DND-41 (cell line): ENCODE data around the gene INO80D.
A peak's percentile ranks its signal among the peaks of the same experiment; 100 is the strongest.

Experiments
- ATAC-seq: fragments of 200-7000 bp; cut with Tn5 transposase; 3 replicates; pipeline ENCODE4 v1.9.1; 2021; ENCODE audit warnings: low read depth; ENCODE audit not compliant: insufficient read depth
- DNase-seq: peaks from one replicate; pipeline ENCODE4 v3.0.0-alpha.2; 2020
- H2AFZ ChIP-seq: 2 replicates; pipeline ENCODE4 v1.6.0; 2012; ENCODE audit warnings: low read depth, low read length
- H3K27ac ChIP-seq: 2 replicates; pipeline ENCODE4 v1.5.1; 2012; ENCODE audit warnings: low read length, inconsistent platforms
- H3K27me3 ChIP-seq: fragments of 200-600 bp; sonication (generic); 2 replicates; pipeline ENCODE4 v1.6.0; 2012; ENCODE audit warnings: low read length, mild to moderate bottlenecking, inconsistent platforms; ENCODE audit not compliant: insufficient read depth, poor library complexity
- H3K36me3 ChIP-seq: 2 replicates; pipeline ENCODE4 v1.5.1; 2012; ENCODE audit warnings: low read length, inconsistent platforms; ENCODE audit not compliant: insufficient read depth
- H3K4me1 ChIP-seq: 2 replicates; pipeline ENCODE4 v1.5.1; 2012; ENCODE audit warnings: mild to moderate bottlenecking, low read length; ENCODE audit not compliant: insufficient read depth
- H3K4me2 ChIP-seq: 2 replicates; pipeline ENCODE4 v1.6.0; 2012; ENCODE audit warnings: mild to moderate bottlenecking, moderate library complexity, low read length, inconsistent platforms; ENCODE audit not compliant: insufficient read depth
- H3K4me3 ChIP-seq, 2 experiments: fragments of 200-600 bp in 1 of 2; shearing (Covaris generic) in 1 of 2; 2 replicates each; pipeline ENCODE4 v1.5.1; 2012 to 2016; ENCODE audit warnings: inconsistent platforms in 2 of 2, low read length in 2 of 2, mild to moderate bottlenecking in 2 of 2, low read depth in 1 of 2, moderate library complexity in 1 of 2
- H3K79me2 ChIP-seq: 2 replicates; pipeline ENCODE4 v1.6.0; 2012; ENCODE audit warnings: low read length, inconsistent platforms; ENCODE audit not compliant: insufficient read depth
- H3K9ac ChIP-seq: 2 replicates; pipeline ENCODE4 v1.6.0; 2012; ENCODE audit warnings: low read depth, mild to moderate bottlenecking, inconsistent platforms, low read length, moderate library complexity
- H3K9me3 ChIP-seq: 2 replicates; pipeline ENCODE4 v1.5.1; 2012; ENCODE audit warnings: low read length, moderate library complexity, mild to moderate bottlenecking, inconsistent platforms; ENCODE audit not compliant: insufficient read depth, severe bottlenecking
- H4K20me1 ChIP-seq: 2 replicates; pipeline ENCODE4 v1.6.0; 2012; ENCODE audit warnings: low read length; ENCODE audit not compliant: insufficient read depth
- EZH2 ChIP-seq: IDR thresholded peaks from 3 replicates; pipeline ENCODE4 v1.6.1; 2012; ENCODE audit warnings: borderline replicate concordance, low read depth, mild to moderate bottlenecking, moderate library complexity, low read length, inconsistent platforms; ENCODE audit not compliant: severe bottlenecking
- TF ChIP-seq, protein P1 (sequence below): IDR thresholded peaks from 2 replicates; pipeline ENCODE4 v1.5.1; 2012; ENCODE audit warnings: borderline replicate concordance, low read length, moderate library complexity, mild to moderate bottlenecking; ENCODE audit not compliant: poor library complexity, severe bottlenecking; ENCODE audit errors: extremely low read depth

INO80D gene

DNA sequence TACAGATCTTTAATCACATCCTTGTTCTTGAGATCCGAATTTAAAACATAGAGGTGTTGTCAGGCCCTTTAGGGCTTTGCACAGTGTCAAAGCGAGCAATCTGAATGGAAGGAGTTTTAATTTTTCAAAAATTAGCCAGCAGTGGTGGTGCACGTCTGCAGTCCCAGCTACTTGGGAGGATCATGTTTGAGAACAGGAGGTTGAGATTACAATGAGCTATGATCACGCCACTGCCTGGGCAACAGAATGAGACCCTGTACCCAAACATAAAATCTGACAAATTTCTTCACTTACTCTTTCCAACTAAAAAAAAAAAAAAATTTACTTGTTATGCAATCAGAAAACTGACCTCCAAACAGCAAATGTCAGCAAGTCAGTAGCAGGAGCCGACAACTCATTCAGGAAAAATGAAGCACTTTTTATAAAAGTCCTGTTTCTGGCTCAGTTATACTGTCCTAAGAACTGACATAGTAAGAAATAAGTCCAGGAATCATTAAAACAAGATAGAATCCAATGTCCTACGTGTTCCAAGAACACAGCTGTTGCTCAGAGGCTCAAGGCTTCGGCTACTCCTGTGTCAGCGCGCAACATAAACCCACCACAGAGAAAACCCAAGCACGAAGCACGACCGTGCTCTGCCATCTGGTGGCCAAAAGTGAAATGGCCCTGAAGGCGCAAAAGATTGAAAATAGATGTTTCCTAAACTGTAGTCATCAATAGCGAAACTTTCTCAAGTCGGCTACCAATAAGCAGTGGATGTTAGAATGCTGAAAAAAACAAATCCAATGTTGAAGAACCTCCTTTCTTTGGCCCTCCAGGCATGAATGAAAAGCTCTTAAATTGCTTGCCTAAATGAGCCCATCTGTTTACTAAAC lies 138.1 kb downstream of the INO80D start:
- H3K79me2 ChIP-seq, result no peaks in the 10 kb centered on the region
- H2AFZ ChIP-seq, result no peak overlapping the region
- H3K4me3 ChIP-seq, result no peak overlapping the region
- ATAC-seq (peak; percentile 75), DNase-seq (peak; percentile 59)
- no peaks in the 10 kb centered on the region for H3K9me3 ChIP-seq
- H3K4me1 ChIP-seq, result no peaks in the 10 kb centered on the region; the same call in 1 of the 2 replicates
- H3K27ac ChIP-seq, result no peak overlapping the region
- no peaks in the 10 kb centered on the region for H3K36me3 ChIP-seq
- no peak overlapping the region for H3K9ac ChIP-seq
- no peaks in the 10 kb centered on the region for H3K27me3 ChIP-seq
- no peak for TF ChIP-seq EZH2
- TF ChIP-seq, protein P1, sequence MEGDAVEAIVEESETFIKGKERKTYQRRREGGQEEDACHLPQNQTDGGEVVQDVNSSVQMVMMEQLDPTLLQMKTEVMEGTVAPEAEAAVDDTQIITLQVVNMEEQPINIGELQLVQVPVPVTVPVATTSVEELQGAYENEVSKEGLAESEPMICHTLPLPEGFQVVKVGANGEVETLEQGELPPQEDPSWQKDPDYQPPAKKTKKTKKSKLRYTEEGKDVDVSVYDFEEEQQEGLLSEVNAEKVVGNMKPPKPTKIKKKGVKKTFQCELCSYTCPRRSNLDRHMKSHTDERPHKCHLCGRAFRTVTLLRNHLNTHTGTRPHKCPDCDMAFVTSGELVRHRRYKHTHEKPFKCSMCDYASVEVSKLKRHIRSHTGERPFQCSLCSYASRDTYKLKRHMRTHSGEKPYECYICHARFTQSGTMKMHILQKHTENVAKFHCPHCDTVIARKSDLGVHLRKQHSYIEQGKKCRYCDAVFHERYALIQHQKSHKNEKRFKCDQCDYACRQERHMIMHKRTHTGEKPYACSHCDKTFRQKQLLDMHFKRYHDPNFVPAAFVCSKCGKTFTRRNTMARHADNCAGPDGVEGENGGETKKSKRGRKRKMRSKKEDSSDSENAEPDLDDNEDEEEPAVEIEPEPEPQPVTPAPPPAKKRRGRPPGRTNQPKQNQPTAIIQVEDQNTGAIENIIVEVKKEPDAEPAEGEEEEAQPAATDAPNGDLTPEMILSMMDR, result peak; percentile 97
- H3K4me2 ChIP-seq, result no peak overlapping the region
- no peaks in the 10 kb centered on the region for H4K20me1 ChIP-seq

DNA sequence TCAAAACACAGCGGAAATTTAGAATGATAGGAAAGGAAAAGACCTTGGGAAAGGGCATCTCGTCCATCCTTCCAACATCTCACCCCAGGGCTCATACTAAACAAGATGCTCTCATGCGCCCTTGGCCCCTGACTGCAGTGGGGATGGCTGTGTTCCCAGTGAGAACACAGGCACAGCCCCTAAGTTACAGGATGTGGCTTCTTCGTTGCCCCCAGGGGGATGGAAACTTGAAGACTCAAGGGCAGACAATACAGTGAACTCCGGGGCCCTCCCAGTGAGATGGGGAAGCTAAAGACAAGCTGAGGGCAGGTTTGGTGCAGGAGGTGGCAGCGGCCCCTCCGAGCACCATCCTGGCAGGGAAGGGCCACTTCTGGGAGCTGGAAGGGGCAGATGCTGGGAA lies 139.7 kb downstream of the INO80D start:
- no peaks in the 10 kb centered on the region for H3K9me3 ChIP-seq
- DNase-seq (peak; percentile 37), ATAC-seq (peak; percentile 83)
- H3K4me3 ChIP-seq, result no peak overlapping the region
- H3K27ac ChIP-seq, result no peak overlapping the region
- no peaks in the 10 kb centered on the region for H3K27me3 ChIP-seq
- no peak overlapping the region for H2AFZ ChIP-seq
- H3K4me1 ChIP-seq, result no peaks in the 10 kb centered on the region; the same call in 1 of the 2 replicates
- no peaks in the 10 kb centered on the region for H3K36me3 ChIP-seq
- H4K20me1 ChIP-seq, result no peaks in the 10 kb centered on the region
- no peak overlapping the region for H3K4me2 ChIP-seq
- H3K9ac ChIP-seq, result no peak overlapping the region
- H3K79me2 ChIP-seq, result no peaks in the 10 kb centered on the region
- TF ChIP-seq, protein P1, result no peak
- TF ChIP-seq EZH2, result no peak
